HCT116 (cell line): ENCODE results near the gene TMEM186. TPM values are rescaled to one million over a fixed set of nuclear protein-coding genes. Genes with fewer than 3 reads are reported as not detected.

ENCODE experiments used
- ATAC-seq: fragments of 200-7000 bp; cut with Tn5 transposase; 2 replicates; pipeline ENCODE4 v1.9.1; 2020; ENCODE audit warnings: mild to moderate bottlenecking, moderate library complexity
- BruUV-seq: library from RNA; stranded (reverse); fragments of 400-500 nt; replicated peaks from 2 replicates; lab custom pipeline; 2021; lab: Mats Ljungman, UMichigan
- CTCF ChIA-PET: fragments of 300-600 bp; sonication (Branson Sonifier 250); formaldehyde crosslinking; loops from one replicate; lab custom pipeline; 2021; ENCODE audit warnings: antibody characterized with exemption; lab: Charles Lee
- POLR2A ChIA-PET: fragments of 300-600, 350-600 bp; sonication (Branson Sonifier 250); formaldehyde crosslinking; loops from one replicate; lab custom pipeline; 2021; ENCODE audit warnings: antibody characterized with exemption; lab: Charles Lee
- RAD21 ChIA-PET, 2 experiments: fragments of 300-600 bp; sonication (Branson Sonifier 250); formaldehyde crosslinking; loops; one replicate each; lab custom pipeline; 2023; ENCODE audit warnings: low total read pairs in 2 of 2; ENCODE audit not compliant: uncharacterized antibody in 2 of 2, unreplicated experiment in 2 of 2, low non-redundant PET in 1 of 2; lab: Charles Lee
- DNase-seq: peaks from one replicate; pipeline ENCODE4 v3.0.0-alpha.2; 2010; ENCODE audit warnings: low read depth, low spot score
- H2AFZ ChIP-seq: fragments of 200-600 bp; shearing (Covaris generic), sonication (generic); 2 replicates; pipeline ENCODE4 v1.6.1; 2017; ENCODE audit warnings: low read depth, mixed run types, mixed read lengths, antibody characterized with exemption, low read length; ENCODE audit not compliant: poor library complexity, severe bottlenecking
- H3K27ac ChIP-seq: 2 replicates; pipeline ENCODE4 v1.5.1; 2012; ENCODE audit warnings: low read depth, low read length
- H3K27me3 ChIP-seq: fragments of 200-600 bp; sonication (generic); 2 replicates; pipeline ENCODE4 v1.6.1; 2016; ENCODE audit warnings: mixed run types, low read length, mixed read lengths; ENCODE audit not compliant: insufficient read depth
- H3K36me3 ChIP-seq, 2 experiments: fragments of 200-500 bp in 1 of 2; fragments of 200-600 bp in 1 of 2; sonication (Bioruptor generic) in 1 of 2; sonication (generic) in 1 of 2; 2 replicates each; pipeline versions ENCODE4 v1.5.1 to v1.6.1; 2014 to 2016; ENCODE audit warnings: low read length in 2 of 2, inconsistent platforms in 1 of 2, mixed read lengths in 1 of 2, mixed run types in 1 of 2; ENCODE audit not compliant: insufficient read depth in 2 of 2, control insufficient read depth in 1 of 2
- H3K4me1 ChIP-seq, 2 experiments: fragments of 200-600 bp in 1 of 2; sonication (generic) in 1 of 2; 2 replicates each; pipeline versions ENCODE4 v1.5.1 to v1.6.1; 2012 to 2017; ENCODE audit warnings: low read length in 2 of 2, inconsistent platforms in 1 of 2, mild to moderate bottlenecking in 1 of 2, mixed read lengths in 1 of 2, mixed run types in 1 of 2, moderate library complexity in 1 of 2; ENCODE audit not compliant: insufficient read depth in 2 of 2, control insufficient read depth in 1 of 2
- H3K4me2 ChIP-seq: fragments of 200-600 bp; sonication (generic); 2 replicates; pipeline ENCODE4 v1.6.1; 2017; ENCODE audit warnings: mixed run types, low read length, mixed read lengths
- H3K4me3 ChIP-seq, 2 experiments: fragments of 200-600 bp in 1 of 2; sonication (generic) in 1 of 2; replicated peaks in 1 of 2; 2 replicates each; pipeline ENCODE4 v1.5.1; 2011 to 2016; ENCODE audit warnings: low read length in 2 of 2, control low read depth in 1 of 2, low read depth in 1 of 2, mild to moderate bottlenecking in 1 of 2, mixed read lengths in 1 of 2, mixed run types in 1 of 2
- H3K79me2 ChIP-seq: fragments of 200-600 bp; sonication (generic); 2 replicates; pipeline ENCODE4 v1.6.1; 2017; ENCODE audit warnings: mild to moderate bottlenecking, mixed run types, low read length, moderate library complexity, mixed read lengths; ENCODE audit not compliant: insufficient read depth
- H3K9ac ChIP-seq: fragments of 200-600 bp; sonication (generic); 2 replicates; pipeline ENCODE4 v1.6.1; 2016; ENCODE audit warnings: low read length, mixed read lengths
- H3K9me2 ChIP-seq: fragments of 200-600 bp; sonication (generic), shearing (Covaris generic); 2 replicates; pipeline ENCODE4 v1.6.1; 2017; ENCODE audit warnings: mixed run types, mild to moderate bottlenecking, moderate library complexity; ENCODE audit not compliant: insufficient read depth
- H3K9me3 ChIP-seq, 2 experiments: fragments of 200-500 bp in 1 of 2; fragments of 200-600 bp in 1 of 2; sonication (Bioruptor generic) in 1 of 2; sonication (generic) in 1 of 2; 2 replicates each; pipeline ENCODE4 v1.6.1; 2014 to 2017; ENCODE audit warnings: low read length in 2 of 2, mixed read lengths in 2 of 2, inconsistent platforms in 1 of 2, low read depth in 1 of 2, mild to moderate bottlenecking in 1 of 2, mixed run types in 1 of 2, moderate library complexity in 1 of 2; ENCODE audit not compliant: control insufficient read depth in 1 of 2, insufficient read depth in 1 of 2
- H4K20me1 ChIP-seq: fragments of 200-600 bp; sonication (generic), shearing (Covaris generic); 2 replicates; pipeline ENCODE4 v1.6.1; 2017; ENCODE audit warnings: mixed run types, mild to moderate bottlenecking, moderate library complexity; ENCODE audit not compliant: insufficient read depth
- CEBPB ChIP-seq: IDR thresholded peaks from 2 replicates; pipeline ENCODE4 v1.6.1; 2012; ENCODE audit warnings: low read depth
- CTCF ChIP-seq, 3 experiments: fragments of 200-600 bp in 1 of 3; sonication (generic) in 1 of 3; IDR thresholded peaks in 2 of 3; conservative IDR thresholded peaks in 1 of 3; 2 replicates each; pipeline ENCODE4 v1.5.1; 2012 to 2017; ENCODE audit warnings: low read depth in 2 of 3, low read length in 2 of 3, antibody characterized with exemption in 1 of 3, borderline replicate concordance in 1 of 3, control low read depth in 1 of 3, mild to moderate bottlenecking in 1 of 3, mixed read lengths in 1 of 3, mixed run types in 1 of 3, moderate library complexity in 1 of 3; ENCODE audit not compliant: insufficient read depth in 1 of 3
- EZH2 ChIP-seq: fragments of 200-600 bp; sonication (generic); IDR thresholded peaks from 2 replicates; pipeline ENCODE4 v1.6.1; 2017; ENCODE audit warnings: antibody characterized with exemption, mixed run types
- EZH2phosphoT487 ChIP-seq: fragments of 200-600 bp; IDR thresholded peaks from 2 replicates; pipeline ENCODE4 v1.6.1; 2018; ENCODE audit warnings: antibody characterized with exemption, borderline replicate concordance
- RAD21 ChIP-seq: IDR thresholded peaks from 2 replicates; pipeline ENCODE4 v1.6.1; 2012; ENCODE audit warnings: low read depth, mild to moderate bottlenecking
- SIN3A ChIP-seq: IDR thresholded peaks from 2 replicates; pipeline ENCODE4 v1.6.1; 2012; ENCODE audit warnings: low read depth
- SP1 ChIP-seq: IDR thresholded peaks from 2 replicates; pipeline ENCODE4 v1.6.1; 2012; ENCODE audit warnings: low read depth
- TCF7L2 ChIP-seq: IDR thresholded peaks from 2 replicates; pipeline ENCODE4 v1.7.0; 2011; ENCODE audit warnings: borderline replicate concordance, inconsistent platforms; ENCODE audit not compliant: insufficient read depth, insufficient read length; ENCODE audit errors: extremely low read depth
- ZFX ChIP-seq: fragments of 450-650 bp; IDR thresholded peaks from 2 replicates; pipeline ENCODE4 v1.6.1; 2017
- intact Hi-C: fragments of 100-400 bp; cut with micrococcal nuclease; formaldehyde crosslinking; loops from 2 replicates; pipeline ENCODE4 v1.10.0; 2022
- total RNA-seq: library from RNA; stranded (reverse); gene quantifications from one replicate; pipeline ENCODE4 v1.2.1, GENCODE V29; 2021; ENCODE audit not compliant: unreplicated experiment

TMEM186 gene
- total RNA-seq, 1 experiment from 2014 or later = 14.0 TPM

- H3K9me2 ChIP-seq = no peaks in the 10 kb centered on the region
- TSS peak; percentile 1 for BruUV-seq
- H3K4me2 ChIP-seq = no peak overlapping the region
- H3K4me1 ChIP-seq = no peaks in the 10 kb centered on the region
- H2AFZ ChIP-seq = no peak overlapping the region
- H3K27me3 ChIP-seq = no peaks in the 10 kb centered on the region
- peaks cover 88% of the 10 kb centered on the region for H3K79me2 ChIP-seq
- 0 out of 2 replicates have a peak, but pooled peaks cover 6% of the 10 kb centered on the region for H4K20me1 ChIP-seq
- POLR2A ChIA-PET = no interaction called here
- DNase-seq (no peak), ATAC-seq (no peak)
- no peak overlapping the region for H3K4me3 ChIP-seq
- intact Hi-C loops = no loop called here
- H3K36me3 ChIP-seq = peaks cover 62 to 65% of the 10 kb centered on the region in 2 experiments
- no peak overlapping the region for H3K27ac ChIP-seq
- H3K9me3 ChIP-seq = no peaks in the 10 kb centered on the region
- CTCF ChIA-PET = no interaction called here
- H3K9ac ChIP-seq = no peak overlapping the region
- RAD21 ChIA-PET = no interaction called here
- TF ChIP-seq ZFX (no peak), EZH2 (no peak), RAD21 (no peak), SIN3A (no peak), CTCF (IDR thresholded peaks at IDR 0.05 in 2 of 3, conservative IDR thresholded peaks at IDR 0.05 in 1 of 3; ENCODE audit: borderline replicate concordance in 1 of 3, insufficient read depth in 1 of 3, low read depth in 2 of 3, low read length in 2 of 3) (no peak), SP1 (no peak), CEBPB (no peak), EZH2phosphoT487 (no peak), TCF7L2 (no peak)
These were observed 9.0 kb upstream of the TMEM186 start for GRCh38 chr16:8806272-8806983.
